Neural progenitor cell (in vitro differentiated cells): ENCODE results near the gene C10orf67. TPM values are rescaled to one million over a fixed set of nuclear protein-coding genes. Genes with fewer than 3 reads are reported as not detected.
A peak's percentile ranks its signal among the peaks of the same experiment; 100 is the strongest.

Source experiments
- DNase-seq: peaks from one replicate; pipeline ENCODE4 v3.0.0-alpha.2; 2016; ENCODE audit warnings: low spot score
- H2AFZ ChIP-seq: fragments of 200-600 bp; sonication (generic); replicated peaks from 2 replicates; pipeline ENCODE4 v1.6.1; 2016; ENCODE audit warnings: antibody characterized with exemption
- H3F3A ChIP-seq: fragments of 200-600 bp; sonication (generic); 2 replicates; pipeline ENCODE4 v1.6.1; 2016; ENCODE audit warnings: antibody characterized with exemption, low read depth
- H3K27ac ChIP-seq: fragments of 200-600 bp; sonication (generic); 2 replicates; pipeline ENCODE4 v1.5.1; 2016; ENCODE audit warnings: mild to moderate bottlenecking
- H3K27me3 ChIP-seq: fragments of 200-600 bp; sonication (generic); 2 replicates; pipeline ENCODE4 v1.6.1; 2016; ENCODE audit warnings: mild to moderate bottlenecking, moderate library complexity
- H3K36me3 ChIP-seq: fragments of 200-600 bp; sonication (generic); 2 replicates; pipeline ENCODE4 v1.5.1; 2016
- H3K4me1 ChIP-seq: fragments of 200-600 bp; sonication (generic); 2 replicates; pipeline ENCODE4 v1.6.1; 2016; ENCODE audit warnings: mixed run types
- H3K4me2 ChIP-seq: fragments of 200-600 bp; sonication (generic); 2 replicates; pipeline ENCODE4 v1.6.1; 2016
- H3K4me3 ChIP-seq: fragments of 200-600 bp; sonication (generic); 2 replicates; pipeline ENCODE4 v1.5.1; 2016
- H3K79me2 ChIP-seq: fragments of 200-600 bp; sonication (generic); 2 replicates; pipeline ENCODE4 v1.6.1; 2016; ENCODE audit warnings: low read depth
- H3K9ac ChIP-seq: fragments of 200-600 bp; sonication (generic); 2 replicates; pipeline ENCODE4 v1.6.1; 2016
- H3K9me3 ChIP-seq: fragments of 200-600 bp; sonication (generic); 2 replicates; pipeline ENCODE4 v1.5.1; 2016; ENCODE audit warnings: low read depth
- H4K20me1 ChIP-seq: fragments of 200-600 bp; sonication (generic); 2 replicates; pipeline ENCODE4 v1.6.1; 2016; ENCODE audit warnings: low read depth
- H3K27ac Mint-ChIP-seq: 3 replicates; pipeline ENCODE4 v1.8.0; 2021; ENCODE audit warnings: mixed read lengths
- H3K27me3 Mint-ChIP-seq: 2 replicates; pipeline ENCODE4 v1.8.0; 2022; ENCODE audit warnings: low read depth, mild to moderate bottlenecking, inconsistent platforms, moderate library complexity, mixed read lengths; ENCODE audit not compliant: insufficient read depth
- H3K36me3 Mint-ChIP-seq: 3 replicates; pipeline ENCODE4 v1.8.0; 2021; ENCODE audit warnings: mixed read lengths
- H3K4me1 Mint-ChIP-seq: 3 replicates; pipeline ENCODE4 v1.8.0; 2021; ENCODE audit warnings: mixed read lengths
- H3K4me3 Mint-ChIP-seq: 3 replicates; pipeline ENCODE4 v1.8.0; 2021; ENCODE audit warnings: mild to moderate bottlenecking, moderate library complexity, mixed read lengths
- H3K9me3 Mint-ChIP-seq: 3 replicates; pipeline ENCODE4 v1.8.0; 2020; ENCODE audit warnings: mixed read lengths
- EZH2 ChIP-seq: fragments of 200-600 bp; sonication (generic); IDR thresholded peaks from 2 replicates; pipeline ENCODE4 v1.6.1; 2017; ENCODE audit warnings: antibody characterized with exemption, mild to moderate bottlenecking, moderate library complexity
- EZH2phosphoT487 ChIP-seq: fragments of 200-600 bp; sonication (generic); IDR thresholded peaks from 2 replicates; pipeline ENCODE4 v1.6.1; 2017; ENCODE audit warnings: antibody characterized with exemption
- total RNA-seq: library from RNA; depleted of rRNA; stranded (reverse); fragments of >200 nt; gene quantifications from 2 replicates; pipeline ENCODE4 v1.2.3, GENCODE V29; 2015; ENCODE audit warnings: low replicate concordance
- TF ChIP-seq, protein P1 (sequence below): fragments of 200-600 bp; sonication (generic); IDR thresholded peaks from 2 replicates; pipeline ENCODE4 v1.5.1; 2017; ENCODE audit warnings: antibody characterized with exemption, mild to moderate bottlenecking

Gene C10orf67
- total RNA-seq, 1 donor from 2014 or later: not detected

DNA sequence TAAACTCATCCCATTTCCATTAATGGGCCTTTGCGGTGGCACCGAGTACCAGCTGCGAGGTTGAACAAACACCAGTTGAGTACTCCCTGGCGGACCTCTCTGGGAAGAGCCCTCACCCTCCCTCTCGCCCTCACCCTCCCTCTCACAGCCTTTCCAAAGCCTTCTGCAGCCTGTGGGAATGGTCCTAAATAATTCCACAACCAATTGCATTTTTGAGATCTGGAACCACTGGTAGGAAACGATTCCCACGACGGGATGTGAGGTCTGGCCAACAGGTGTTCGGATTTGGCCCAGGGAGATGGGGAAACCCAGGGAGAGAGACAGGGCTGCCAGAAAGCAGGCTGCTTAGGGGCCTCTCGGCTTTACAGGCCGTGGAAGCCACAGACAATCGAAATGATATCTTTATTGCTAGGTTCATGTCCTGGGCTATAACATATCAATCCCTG, 147.2 kb downstream of the C10orf67 start:
- Histone ChIP-seq H3K9me3 (no peaks in the 10 kb centered on the region), H4K20me1 (peaks cover 97% of the 10 kb centered on the region), H3K79me2 (no peaks in the 10 kb centered on the region), H3K36me3 (no peaks in the 10 kb centered on the region), H3K27ac (no peak overlapping the region), H3F3A (peaks cover 28% of the 10 kb centered on the region), H3K4me2 (no peak overlapping the region), H2AFZ (no peak overlapping the region), H3K9ac (no peak overlapping the region), H3K4me1 (peaks cover 29% of the 10 kb centered on the region), H3K4me3 (no peak overlapping the region), H3K27me3 (peaks cover 100% of the 10 kb centered on the region)
- DNase-seq: peak; percentile 26
- Mint-ChIP-seq H3K27me3 (peaks cover 85% of the 10 kb centered on the region), H3K4me1 (peaks cover 21% of the 10 kb centered on the region), H3K9me3 (no peaks in the 10 kb centered on the region), H3K4me3 (no peak overlapping the region), H3K36me3 (no peaks in the 10 kb centered on the region), H3K27ac (no peak overlapping the region)
- TF ChIP-seq EZH2phosphoT487: no peak
- TF ChIP-seq, protein P1, sequence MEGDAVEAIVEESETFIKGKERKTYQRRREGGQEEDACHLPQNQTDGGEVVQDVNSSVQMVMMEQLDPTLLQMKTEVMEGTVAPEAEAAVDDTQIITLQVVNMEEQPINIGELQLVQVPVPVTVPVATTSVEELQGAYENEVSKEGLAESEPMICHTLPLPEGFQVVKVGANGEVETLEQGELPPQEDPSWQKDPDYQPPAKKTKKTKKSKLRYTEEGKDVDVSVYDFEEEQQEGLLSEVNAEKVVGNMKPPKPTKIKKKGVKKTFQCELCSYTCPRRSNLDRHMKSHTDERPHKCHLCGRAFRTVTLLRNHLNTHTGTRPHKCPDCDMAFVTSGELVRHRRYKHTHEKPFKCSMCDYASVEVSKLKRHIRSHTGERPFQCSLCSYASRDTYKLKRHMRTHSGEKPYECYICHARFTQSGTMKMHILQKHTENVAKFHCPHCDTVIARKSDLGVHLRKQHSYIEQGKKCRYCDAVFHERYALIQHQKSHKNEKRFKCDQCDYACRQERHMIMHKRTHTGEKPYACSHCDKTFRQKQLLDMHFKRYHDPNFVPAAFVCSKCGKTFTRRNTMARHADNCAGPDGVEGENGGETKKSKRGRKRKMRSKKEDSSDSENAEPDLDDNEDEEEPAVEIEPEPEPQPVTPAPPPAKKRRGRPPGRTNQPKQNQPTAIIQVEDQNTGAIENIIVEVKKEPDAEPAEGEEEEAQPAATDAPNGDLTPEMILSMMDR: no peak
- TF ChIP-seq EZH2: no peak

DNA sequence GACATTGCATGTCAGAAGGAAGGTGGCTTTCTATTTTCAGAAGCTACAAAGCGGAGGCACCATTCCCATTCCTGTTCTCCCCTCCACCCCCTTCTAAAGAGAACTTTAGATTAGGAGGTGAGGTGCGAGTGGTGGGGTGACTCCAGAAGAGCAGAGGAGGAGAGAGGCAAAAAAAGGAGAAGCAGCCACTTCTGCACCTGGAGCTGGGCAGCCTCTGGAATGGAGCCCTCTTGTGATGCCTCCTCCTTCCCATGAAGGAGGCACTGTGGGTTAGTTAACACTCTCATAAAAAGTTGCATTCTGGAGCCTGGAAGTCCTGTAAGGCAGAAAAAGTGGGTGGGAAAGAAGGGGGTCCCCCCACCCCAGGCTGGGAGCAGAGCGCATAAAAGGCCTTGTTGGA, 147.7 kb downstream of the C10orf67 start:
- no peak for TF ChIP-seq EZH2
- TF ChIP-seq, protein P1: no peak
- no peak for TF ChIP-seq EZH2phosphoT487
- Histone ChIP-seq H3K4me3 (no peak overlapping the region), H3K9me3 (no peaks in the 10 kb centered on the region), H3K4me2 (no peak overlapping the region), H3F3A (peaks cover 32% of the 10 kb centered on the region), H3K36me3 (no peaks in the 10 kb centered on the region), H4K20me1 (peaks cover 97% of the 10 kb centered on the region), H3K27me3 (peaks cover 100% of the 10 kb centered on the region), H3K4me1 (peaks cover 29% of the 10 kb centered on the region), H3K79me2 (no peaks in the 10 kb centered on the region), H3K27ac (no peak overlapping the region), H3K9ac (no peak overlapping the region), H2AFZ (no peak overlapping the region)
- peaks cover 83% of the 10 kb centered on the region for H3K27me3 Mint-ChIP-seq
- no peak overlapping the region for H3K4me3 Mint-ChIP-seq
- no peaks in the 10 kb centered on the region for H3K9me3 Mint-ChIP-seq
- peaks cover 18% of the 10 kb centered on the region for H3K4me1 Mint-ChIP-seq
- H3K36me3 Mint-ChIP-seq: no peaks in the 10 kb centered on the region
- no peak for DNase-seq
- no peak overlapping the region for H3K27ac Mint-ChIP-seq

DNA sequence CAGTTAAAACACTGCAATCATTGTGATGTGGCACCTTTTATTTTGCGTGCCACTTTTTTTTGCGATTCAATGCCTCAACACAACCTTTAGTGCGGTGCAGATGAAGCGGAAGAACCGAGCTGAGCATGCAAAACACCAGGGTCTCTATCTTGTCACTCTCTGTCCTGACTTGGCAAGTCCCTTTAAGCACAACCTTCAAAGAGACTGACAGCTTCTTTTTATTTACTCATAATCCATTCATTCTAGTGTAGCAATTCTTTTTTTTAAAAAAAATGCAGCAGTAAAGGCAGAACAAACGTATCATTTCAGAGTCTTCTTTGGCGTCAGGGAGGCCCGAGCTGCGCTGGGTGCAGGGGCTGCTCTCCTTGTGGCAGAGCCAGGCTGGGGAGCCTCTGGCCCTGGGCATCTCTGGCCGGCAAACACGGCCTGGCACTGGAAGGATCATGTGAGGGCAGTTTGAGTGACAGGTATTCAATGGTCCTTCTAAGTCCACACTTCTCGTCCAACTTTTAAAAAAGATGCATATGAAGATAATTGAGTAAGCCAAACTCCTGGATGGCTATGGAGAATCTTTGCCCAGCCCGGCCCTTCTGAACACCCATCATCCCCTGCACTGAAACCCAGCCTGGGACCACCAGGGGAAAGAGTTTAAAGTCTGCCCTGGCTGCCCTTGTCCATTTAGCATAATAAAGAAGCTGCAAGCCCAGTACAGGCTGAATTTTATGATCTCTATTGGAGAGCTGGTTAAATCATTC, 148.6 kb downstream of the C10orf67 start:
- peaks cover 100% of the 10 kb centered on the region for H3K27me3 ChIP-seq
- peak; percentile 52 for DNase-seq
- H3K9ac ChIP-seq: no peak overlapping the region
- H3K36me3 ChIP-seq: no peaks in the 10 kb centered on the region
- H3K4me3 ChIP-seq: no peak overlapping the region
- peaks cover 39% of the 10 kb centered on the region for H3F3A ChIP-seq
- peak overlapping the region; percentile 74 for H3K4me2 ChIP-seq
- H3K36me3 Mint-ChIP-seq: no peaks in the 10 kb centered on the region
- no peaks in the 10 kb centered on the region for H3K9me3 Mint-ChIP-seq
- H3K4me3 Mint-ChIP-seq: peak overlapping the region; percentile 46
- peaks cover 18% of the 10 kb centered on the region for H3K4me1 Mint-ChIP-seq
- H2AFZ ChIP-seq: no peak overlapping the region
- TF ChIP-seq EZH2 (no peak), EZH2phosphoT487 (no peak)
- TF ChIP-seq, protein P1: no peak
- H3K27ac ChIP-seq: no peak overlapping the region
- peaks cover 97% of the 10 kb centered on the region for H4K20me1 ChIP-seq
- no peaks in the 10 kb centered on the region for H3K79me2 ChIP-seq
- peaks cover 37% of the 10 kb centered on the region for H3K4me1 ChIP-seq
- no peaks in the 10 kb centered on the region for H3K9me3 ChIP-seq
- no peak overlapping the region for H3K27ac Mint-ChIP-seq
- H3K27me3 Mint-ChIP-seq: peaks cover 82% of the 10 kb centered on the region
